ENCODE measurements around the gene ZNF761.

ZNF761 gene

DNA sequence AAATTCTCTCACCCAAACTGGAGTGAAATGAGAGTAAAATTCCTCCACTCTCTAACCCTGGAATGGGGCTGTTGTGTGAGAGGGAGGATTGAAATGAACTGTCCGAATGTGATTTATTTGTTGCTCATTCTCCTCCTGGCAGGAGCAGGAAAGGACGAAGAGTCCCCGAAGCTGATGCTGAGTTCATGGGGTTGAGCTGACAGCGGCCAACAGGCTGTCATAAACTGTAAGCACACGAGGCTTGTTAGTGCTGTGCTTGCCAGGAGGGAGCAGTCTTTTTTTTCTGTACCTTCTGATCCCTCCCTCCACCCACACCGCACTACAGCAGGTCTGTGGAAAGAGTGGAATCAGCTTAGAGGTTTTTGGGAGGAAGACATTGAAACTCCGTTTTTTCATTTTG, 73.1 kb downstream of the ZNF761 start:
- DNase-seq (ENCODE audit: insufficient read length, low spot score) (no peak), FAIRE-seq (no peak)

DNA sequence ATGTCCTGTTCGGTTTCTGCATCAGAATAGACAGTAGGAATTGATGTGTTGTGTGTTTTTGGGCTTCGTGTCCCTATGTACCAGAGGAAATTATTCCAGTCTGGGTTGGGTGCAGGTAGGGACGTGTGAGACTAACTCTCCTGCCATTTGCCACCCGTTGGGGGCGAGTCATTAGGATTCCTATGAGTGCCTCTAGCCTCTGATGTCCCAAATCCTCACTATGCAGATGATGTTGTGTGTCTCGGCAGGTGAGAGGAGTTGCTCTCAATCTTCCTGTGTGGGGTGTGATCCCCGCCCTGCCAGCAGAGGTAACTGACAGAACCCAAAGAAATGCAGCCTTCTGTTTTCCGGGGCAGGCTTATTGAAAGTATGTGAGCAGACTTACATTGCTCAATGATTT, 74.9 kb downstream of the ZNF761 start:
- DNase-seq (ENCODE audit: insufficient read length, low spot score) (no peak), FAIRE-seq (no peak)
